H9 (cell line): Measurements from ENCODE around the gene ZNF205. TPM values are rescaled to one million over a fixed set of nuclear protein-coding genes. Genes with fewer than 3 reads are reported as not detected.
"Not testable (repeated sequence)": the region's sequence is repeated elsewhere in the genome, so short reads cannot be mapped to it uniquely, and the experiment has no call there.

ENCODE experiments used
- DNase-seq: peaks from one replicate; pipeline ENCODE4 v3.0.0-alpha.2; 2017
- H2AFZ ChIP-seq: one replicate; pipeline ENCODE4 v1.6.1; 2013; ENCODE audit warnings: mild to moderate bottlenecking, low read length, control low read depth, moderate library complexity
- H2AK5ac ChIP-seq: 2 replicates; pipeline ENCODE4 v1.6.1; 2013; ENCODE audit warnings: low read length, control low read depth, mixed read lengths; ENCODE audit not compliant: insufficient read length
- H2BK120ac ChIP-seq: one replicate; pipeline ENCODE4 v1.6.1; 2013; ENCODE audit warnings: low read depth, mild to moderate bottlenecking, low read length, control low read depth, inconsistent platforms; ENCODE audit not compliant: poor library complexity, severe bottlenecking
- H2BK12ac ChIP-seq: 2 replicates; pipeline ENCODE4 v1.6.1; 2013; ENCODE audit warnings: low read length, control low read depth, mixed read lengths, low read depth; ENCODE audit not compliant: insufficient read length
- H2BK15ac ChIP-seq: 2 replicates; pipeline ENCODE4 v1.6.1; 2013; ENCODE audit warnings: low read depth, low read length, control low read depth
- H2BK20ac ChIP-seq: one replicate; pipeline ENCODE4 v1.6.1; 2013; ENCODE audit warnings: low read depth, mild to moderate bottlenecking, low read length, control low read depth, inconsistent platforms; ENCODE audit not compliant: poor library complexity, severe bottlenecking
- H2BK5ac ChIP-seq: 2 replicates; pipeline ENCODE4 v1.6.1; 2013; ENCODE audit warnings: low read length, control low read depth, mixed read lengths; ENCODE audit not compliant: insufficient read length
- H3K14ac ChIP-seq: 2 replicates; pipeline ENCODE4 v1.6.1; 2013; ENCODE audit warnings: low read length, control low read depth; ENCODE audit not compliant: insufficient read depth
- H3K18ac ChIP-seq: 2 replicates; pipeline ENCODE4 v1.6.1; 2013; ENCODE audit warnings: low read depth, mild to moderate bottlenecking, mixed read lengths, low read length, control low read depth; ENCODE audit not compliant: insufficient read length
- H3K23ac ChIP-seq: 2 replicates; pipeline ENCODE4 v1.6.1; 2013; ENCODE audit warnings: low read length, control low read depth, mixed read lengths, low read depth; ENCODE audit not compliant: insufficient read length
- H3K23me2 ChIP-seq: 2 replicates; pipeline ENCODE4 v1.6.1; 2013; ENCODE audit warnings: low read depth, mild to moderate bottlenecking, mixed read lengths, low read length, control low read depth; ENCODE audit not compliant: insufficient read length, poor library complexity, severe bottlenecking
- H3K27ac ChIP-seq: 2 replicates; pipeline ENCODE4 v1.5.1; 2013; ENCODE audit warnings: low read length, control low read depth, mixed read lengths, low read depth; ENCODE audit not compliant: insufficient read length
- H3K27me3 ChIP-seq: 2 replicates; pipeline ENCODE4 v1.6.1; 2013; ENCODE audit warnings: low read length, control low read depth, inconsistent platforms; ENCODE audit not compliant: insufficient read depth
- H3K4ac ChIP-seq: 2 replicates; pipeline ENCODE4 v1.6.1; 2013; ENCODE audit warnings: low read depth, mild to moderate bottlenecking, control low read depth, inconsistent platforms, low read length, moderate library complexity
- H3K4me1 ChIP-seq: 2 replicates; pipeline ENCODE4 v1.6.1; 2013; ENCODE audit warnings: low read length, control low read depth, inconsistent platforms; ENCODE audit not compliant: insufficient read depth
- H3K4me2 ChIP-seq: 2 replicates; pipeline ENCODE4 v1.6.1; 2013; ENCODE audit warnings: low read length, control low read depth, mixed read lengths; ENCODE audit not compliant: insufficient read length, insufficient read depth
- H3K56ac ChIP-seq: 2 replicates; pipeline ENCODE4 v1.6.1; 2013; ENCODE audit warnings: low read depth, mild to moderate bottlenecking, mixed read lengths, low read length, control low read depth; ENCODE audit not compliant: insufficient read length
- H3K79me1 ChIP-seq: 2 replicates; pipeline ENCODE4 v1.6.1; 2013; ENCODE audit warnings: low read depth, mild to moderate bottlenecking, moderate library complexity, low read length, control low read depth, inconsistent platforms; ENCODE audit not compliant: insufficient read depth, poor library complexity, severe bottlenecking
- H3K79me2 ChIP-seq: 2 replicates; pipeline ENCODE4 v1.6.1; 2013; ENCODE audit warnings: low read length, control low read depth, inconsistent platforms; ENCODE audit not compliant: insufficient read depth
- H3K9ac ChIP-seq: 2 replicates; pipeline ENCODE4 v1.6.1; 2013; ENCODE audit warnings: low read length, control low read depth, mixed read lengths; ENCODE audit not compliant: insufficient read length; ENCODE audit errors: extremely low read depth
- H3K9me3 ChIP-seq: one replicate; pipeline ENCODE4 v1.6.1; 2013; ENCODE audit warnings: low read depth, low read length, inconsistent platforms; ENCODE audit not compliant: control insufficient read depth
- H3T11ph ChIP-seq: one replicate; pipeline ENCODE4 v1.6.1; 2013; ENCODE audit warnings: mild to moderate bottlenecking, low read length, control low read depth, inconsistent platforms
- H4K20me1 ChIP-seq: one replicate; pipeline ENCODE4 v1.6.1; 2013; ENCODE audit not compliant: control insufficient read depth, insufficient read length, insufficient read depth
- H4K5ac ChIP-seq: 2 replicates; pipeline ENCODE4 v1.6.1; 2013; ENCODE audit warnings: low read depth, mild to moderate bottlenecking, mixed read lengths, low read length, control low read depth; ENCODE audit not compliant: insufficient read length
- H4K8ac ChIP-seq: replicated peaks from 2 replicates; pipeline ENCODE4 v1.6.1; 2013; ENCODE audit warnings: low read length, control low read depth, mixed read lengths, low read depth; ENCODE audit not compliant: insufficient read length
- H4K91ac ChIP-seq: 2 replicates; pipeline ENCODE4 v1.6.1; 2013; ENCODE audit warnings: low read depth, mild to moderate bottlenecking, moderate library complexity, mixed read lengths, low read length, control low read depth; ENCODE audit not compliant: insufficient read length
- H3K27ac Mint-ChIP-seq, 3 experiments: 2 replicates in 2 of 3; 3 replicates in 1 of 3; pipeline ENCODE4 v1.8.0; 2020 to 2021; ENCODE audit warnings: mixed read lengths in 3 of 3, mild to moderate bottlenecking in 1 of 3, moderate library complexity in 1 of 3
- H3K27me3 Mint-ChIP-seq: 2 replicates; pipeline ENCODE4 v1.8.0; 2021; ENCODE audit warnings: low read depth, mild to moderate bottlenecking, moderate library complexity, mixed read lengths
- H3K36me3 Mint-ChIP-seq, 3 experiments: 2 replicates in 2 of 3; 3 replicates in 1 of 3; pipeline ENCODE4 v1.8.0; 2020 to 2021; ENCODE audit warnings: low read depth in 3 of 3, mixed read lengths in 3 of 3; ENCODE audit not compliant: insufficient read depth in 1 of 3
- H3K4me1 Mint-ChIP-seq, 2 experiments: 2 replicates each; pipeline ENCODE4 v1.8.0; 2020; ENCODE audit warnings: mixed read lengths in 2 of 2
- H3K4me3 Mint-ChIP-seq, 2 experiments: 2 replicates in 1 of 2; 3 replicates in 1 of 2; pipeline ENCODE4 v1.8.0; 2020 to 2021; ENCODE audit warnings: mild to moderate bottlenecking in 2 of 2, mixed read lengths in 2 of 2, moderate library complexity in 1 of 2
- H3K9me3 Mint-ChIP-seq, 2 experiments: 2 replicates in 1 of 2; 3 replicates in 1 of 2; pipeline ENCODE4 v1.8.0; 2020; ENCODE audit warnings: mild to moderate bottlenecking in 2 of 2, mixed read lengths in 2 of 2, moderate library complexity in 1 of 2
- WGBS: extraction: QIAGEN DNeasy Blood & Tissue Kit; methylation state at CpG from one replicate; pipeline ENCODE4 v1.1.7; 2013; ENCODE audit warnings: missing lambda C conversion rate, low lambda C conversion rate, mixed read lengths; ENCODE audit not compliant: insufficient read length; ENCODE audit errors: extremely low coverage; 5-methylcytosine and 5-hydroxymethylcytosine counted together
- total RNA-seq: library from RNA; stranded (reverse); gene quantifications from 2 replicates; pipeline ENCODE4 v1.2.1, GENCODE V29; 2021
- TF ChIP-seq, protein P1 (sequence below): fragments of 200-600 bp; sonication (generic); conservative IDR thresholded peaks from 3 replicates; pipeline ENCODE4 v1.8.0; 2021; ENCODE audit warnings: antibody characterized with exemption, mild to moderate bottlenecking

ZNF205 gene
- total RNA-seq, 1 experiment from 2014 or later, result 16.8 TPM

DNA sequence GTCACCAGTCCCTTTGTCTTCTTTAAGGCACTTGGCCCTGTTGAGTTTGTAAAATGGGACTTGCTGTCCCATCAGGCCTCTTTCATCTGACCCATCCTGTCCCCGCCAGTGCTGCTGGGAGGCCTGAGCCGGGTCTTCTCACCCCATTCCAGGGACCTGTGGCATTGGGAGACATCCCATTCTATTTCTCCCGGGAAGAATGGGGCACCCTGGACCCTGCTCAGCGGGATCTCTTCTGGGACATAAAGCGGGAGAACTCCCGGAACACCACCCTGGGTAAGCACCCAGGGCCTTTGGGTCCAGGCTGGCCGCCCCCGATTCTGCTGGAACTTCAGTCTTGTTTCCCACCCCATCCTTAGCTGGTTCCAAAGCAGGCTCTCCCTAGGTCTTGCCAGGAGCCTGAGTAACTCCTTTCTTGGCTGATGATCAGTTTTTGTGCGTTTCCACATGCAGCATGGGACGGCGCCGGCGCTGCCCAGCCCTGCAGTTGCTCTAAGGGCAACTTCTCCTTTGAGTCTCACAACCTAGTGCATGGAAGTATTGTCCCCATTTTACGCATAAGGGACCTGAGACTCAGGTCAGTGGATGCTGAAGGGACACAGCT lies 26.5 kb downstream of the ZNF205 start:
- Histone ChIP-seq H3K79me2 (peaks cover 4% of the 10 kb centered on the region; the same call in 1 of the 2 replicates), H2BK20ac (no peak overlapping the region), H3K56ac (no peak overlapping the region), H2BK5ac (no peak overlapping the region), H3K23ac (no peak overlapping the region), H3T11ph (no peak overlapping the region), H3K27me3 (no peaks in the 10 kb centered on the region), H4K20me1 (no peaks in the 10 kb centered on the region), H3K9ac (no peak overlapping the region), H3K18ac (no peak overlapping the region), H2BK120ac (no peak overlapping the region), H3K9me3 (no peaks in the 10 kb centered on the region), H3K23me2 (peaks cover 8% of the 10 kb centered on the region), H3K79me1 (peaks cover under 1% of the 10 kb centered on the region), H4K5ac (no peak overlapping the region), H3K27ac (no peak overlapping the region), H3K14ac (no peak overlapping the region), H2AK5ac (no peak overlapping the region), H3K4me1 (no peaks in the 10 kb centered on the region), H2BK12ac (no peak overlapping the region), H3K4ac (no peak overlapping the region), H2BK15ac (no peak overlapping the region), H3K4me2 (no peak overlapping the region), H4K8ac (no peak overlapping the region), H2AFZ (no peak overlapping the region), H4K91ac (no peak overlapping the region)
- H3K27me3 Mint-ChIP-seq, result no peaks in the 10 kb centered on the region
- no peaks in the 10 kb centered on the region for H3K9me3 Mint-ChIP-seq
- H3K4me3 Mint-ChIP-seq, result peak overlapping the region in 1 of 2 experiments; percentile 54; a peak in 1 of 5 replicates
- no peak for DNase-seq
- H3K4me1 Mint-ChIP-seq, result peaks cover 6 to 8% of the 10 kb centered on the region in 2 experiments; a peak in 3 of 4 replicates
- TF ChIP-seq, protein P1, sequence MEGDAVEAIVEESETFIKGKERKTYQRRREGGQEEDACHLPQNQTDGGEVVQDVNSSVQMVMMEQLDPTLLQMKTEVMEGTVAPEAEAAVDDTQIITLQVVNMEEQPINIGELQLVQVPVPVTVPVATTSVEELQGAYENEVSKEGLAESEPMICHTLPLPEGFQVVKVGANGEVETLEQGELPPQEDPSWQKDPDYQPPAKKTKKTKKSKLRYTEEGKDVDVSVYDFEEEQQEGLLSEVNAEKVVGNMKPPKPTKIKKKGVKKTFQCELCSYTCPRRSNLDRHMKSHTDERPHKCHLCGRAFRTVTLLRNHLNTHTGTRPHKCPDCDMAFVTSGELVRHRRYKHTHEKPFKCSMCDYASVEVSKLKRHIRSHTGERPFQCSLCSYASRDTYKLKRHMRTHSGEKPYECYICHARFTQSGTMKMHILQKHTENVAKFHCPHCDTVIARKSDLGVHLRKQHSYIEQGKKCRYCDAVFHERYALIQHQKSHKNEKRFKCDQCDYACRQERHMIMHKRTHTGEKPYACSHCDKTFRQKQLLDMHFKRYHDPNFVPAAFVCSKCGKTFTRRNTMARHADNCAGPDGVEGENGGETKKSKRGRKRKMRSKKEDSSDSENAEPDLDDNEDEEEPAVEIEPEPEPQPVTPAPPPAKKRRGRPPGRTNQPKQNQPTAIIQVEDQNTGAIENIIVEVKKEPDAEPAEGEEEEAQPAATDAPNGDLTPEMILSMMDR, result no peak
- no CpG with 5 or more reads among the region's 14 CpGs for WGBS
- peaks cover 7 to 20% (median 15%) of the 10 kb centered on the region in 3 experiments; a peak in 5 of 7 replicates for H3K36me3 Mint-ChIP-seq
- 0 out of 7 replicates have a peak overlapping the region, but pooled peaks of 1 of the 3 experiments have one; percentile 33 for H3K27ac Mint-ChIP-seq

DNA sequence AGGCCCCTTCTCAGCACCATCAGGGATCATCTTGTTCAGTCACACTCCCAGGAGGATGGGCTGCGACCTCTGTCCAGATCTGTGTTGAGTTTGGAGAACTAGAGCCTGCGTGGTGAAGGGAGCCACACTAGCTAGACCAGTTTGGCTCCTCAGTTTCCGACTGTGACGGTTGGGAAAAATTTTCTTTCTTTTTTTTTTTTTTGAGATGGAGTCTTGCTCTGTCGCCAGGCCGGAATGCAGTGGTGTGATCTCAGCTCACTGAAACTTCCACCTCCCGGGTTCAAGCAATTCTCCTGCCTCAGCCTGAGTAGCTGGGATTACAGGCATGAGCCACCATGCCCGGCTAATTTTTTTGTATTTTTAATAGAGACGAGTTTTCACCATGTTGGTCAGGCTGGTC lies 27.2 kb downstream of the ZNF205 start:
- not testable (repeated sequence) for H2BK15ac ChIP-seq, H3K56ac ChIP-seq, H3K27me3 ChIP-seq, H3T11ph ChIP-seq, H3K79me2 ChIP-seq, H4K20me1 ChIP-seq, H4K8ac ChIP-seq, H3K9me3 ChIP-seq, H2BK120ac ChIP-seq, H3K79me1 ChIP-seq, H3K4me1 ChIP-seq, DNase-seq, H2AK5ac ChIP-seq, H2BK20ac ChIP-seq, H3K9me3 Mint-ChIP-seq, H3K27ac ChIP-seq, H4K5ac ChIP-seq, H3K4me3 Mint-ChIP-seq, H3K18ac ChIP-seq, H2AFZ ChIP-seq, H3K4ac ChIP-seq, H3K9ac ChIP-seq, H2BK12ac ChIP-seq, H3K4me2 ChIP-seq, H3K27me3 Mint-ChIP-seq, H3K14ac ChIP-seq, H3K4me1 Mint-ChIP-seq, H3K23ac ChIP-seq, H4K91ac ChIP-seq, H2BK5ac ChIP-seq, H3K23me2 ChIP-seq, H3K27ac Mint-ChIP-seq
- no CpG with 5 or more reads among the region's 9 CpGs for WGBS
- peaks cover 7 to 20% (median 15%) of the 10 kb centered on the region in 3 experiments; a peak in 5 of 7 replicates for H3K36me3 Mint-ChIP-seq
